D721Med (cell line): Measurements from ENCODE around the gene TMEM168.
"Not testable (repeated sequence)": the region's sequence is repeated elsewhere in the genome, so short reads cannot be mapped to it uniquely, and the experiment has no call there.

Source experiments
- DNase-seq: peaks from one replicate; pipeline ENCODE4 v3.0.0; 2011; ENCODE audit warnings: low spot score; ENCODE audit not compliant: insufficient read length
- FAIRE-seq: peaks from 2 replicates; lab custom pipeline; 2011; peaks lifted over from hg19 to GRCh38; lab: Jason Lieb, UNC
- CTCF ChIP-seq: IDR thresholded peaks from 2 replicates; pipeline ENCODE4 v1.5.1; 2012; ENCODE audit warnings: mild to moderate bottlenecking, control low read depth; ENCODE audit not compliant: insufficient read depth; ENCODE audit errors: missing control alignments

The TMEM168 gene

DNA sequence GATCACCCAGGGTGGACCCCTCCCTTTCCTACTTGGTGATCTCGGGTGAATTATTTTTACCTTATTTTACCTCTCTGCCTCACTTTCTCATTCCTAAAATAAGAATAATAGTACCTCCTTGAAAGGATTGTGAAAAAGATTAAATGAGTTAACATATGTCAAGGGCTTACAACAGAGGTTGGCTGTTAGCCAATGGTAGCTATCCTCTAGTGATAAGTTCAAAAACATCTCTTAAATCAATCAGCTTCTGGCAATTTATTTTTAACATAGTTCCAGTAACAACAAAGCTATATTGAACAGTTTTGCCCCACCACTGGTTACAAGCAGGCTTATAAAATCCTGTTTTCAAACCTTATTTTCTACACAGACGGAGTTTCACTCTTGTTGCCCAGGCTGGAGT is 45.4 kb downstream of the TMEM168 start:
- FAIRE-seq (no peak), DNase-seq (no peak)
- no peak for TF ChIP-seq CTCF

DNA sequence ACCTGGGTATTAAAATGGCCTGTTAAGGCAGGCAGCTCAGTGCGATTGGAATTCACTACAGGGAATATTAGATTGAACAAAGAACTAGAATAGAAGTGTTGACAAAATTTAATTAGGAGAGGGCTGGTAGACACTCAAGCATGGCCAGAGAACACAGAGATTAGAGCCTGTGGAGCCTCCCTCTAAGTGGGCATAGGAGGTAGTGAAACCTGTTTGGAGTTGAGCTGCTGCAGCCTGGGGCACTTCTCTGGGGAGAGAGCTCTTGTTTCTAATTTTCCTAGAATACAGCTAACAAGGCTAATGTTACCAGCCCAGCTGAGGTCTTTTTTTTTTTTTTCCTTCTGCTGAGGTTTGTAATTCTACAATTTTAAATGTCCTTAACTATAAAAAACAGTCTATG is 46.4 kb downstream of the TMEM168 start:
- DNase-seq (no peak), FAIRE-seq (no peak)
- TF ChIP-seq CTCF: no peak

DNA sequence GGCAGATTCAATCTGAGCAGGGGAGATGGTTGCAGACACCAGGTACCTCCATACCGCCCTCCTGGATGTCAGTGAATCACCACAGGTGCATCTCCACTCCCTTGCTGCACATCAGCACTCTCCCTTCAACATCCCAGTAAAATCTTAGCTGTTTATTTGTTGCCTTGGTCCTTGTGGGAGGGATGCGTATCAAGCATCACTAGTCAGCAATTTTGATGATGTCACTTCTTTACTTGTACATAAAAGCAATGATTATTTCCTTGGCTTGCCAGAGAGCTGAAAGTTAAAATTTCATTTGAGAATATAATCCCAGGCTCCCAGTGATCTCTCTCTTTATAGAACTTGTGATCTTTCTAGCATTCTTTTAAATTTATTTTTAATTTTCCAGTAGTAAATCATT is 49.5 kb downstream of the TMEM168 start:
- no peak for TF ChIP-seq CTCF
- DNase-seq: no peak
- no peak for FAIRE-seq

- no peak for DNase-seq
- no peak for TF ChIP-seq CTCF
- FAIRE-seq: no peak
Measured at GRCh38 chr7:112739436-112740180, 50.6 kb downstream of the TMEM168 start.

- no peak for DNase-seq
- TF ChIP-seq CTCF: no peak
- no peak for FAIRE-seq
Measured at GRCh38 chr7:112735261-112735660, 54.9 kb downstream of the TMEM168 start.

- not testable (repeated sequence) for DNase-seq
Measured at GRCh38 chr7:112731324-112731723, 58.9 kb downstream of the TMEM168 start.

GRCh38 chr7:112726076-112726475 is 64.1 kb downstream of the TMEM168 start:
- TF ChIP-seq CTCF: no peak
- DNase-seq: no peak
- no peak for FAIRE-seq

More at GRCh38 chr7:112731324-112731723, 58.9 kb downstream of the TMEM168 start:
- FAIRE-seq: not testable (repeated sequence)
